HG03457 (cell line): ENCODE measurements around the gene PTN.

Experiments
- ATAC-seq: cut with Tn5 transposase; IDR thresholded peaks from one replicate; pipeline ENCODE4 v1.9.1; 2021; ENCODE audit warnings: moderate number of reproducible peaks; ENCODE audit not compliant: unreplicated experiment

PTN gene

GRCh38 chr7:137324796-137325696 is 18.5 kb downstream of the PTN start:
- no peak for ATAC-seq

DNA sequence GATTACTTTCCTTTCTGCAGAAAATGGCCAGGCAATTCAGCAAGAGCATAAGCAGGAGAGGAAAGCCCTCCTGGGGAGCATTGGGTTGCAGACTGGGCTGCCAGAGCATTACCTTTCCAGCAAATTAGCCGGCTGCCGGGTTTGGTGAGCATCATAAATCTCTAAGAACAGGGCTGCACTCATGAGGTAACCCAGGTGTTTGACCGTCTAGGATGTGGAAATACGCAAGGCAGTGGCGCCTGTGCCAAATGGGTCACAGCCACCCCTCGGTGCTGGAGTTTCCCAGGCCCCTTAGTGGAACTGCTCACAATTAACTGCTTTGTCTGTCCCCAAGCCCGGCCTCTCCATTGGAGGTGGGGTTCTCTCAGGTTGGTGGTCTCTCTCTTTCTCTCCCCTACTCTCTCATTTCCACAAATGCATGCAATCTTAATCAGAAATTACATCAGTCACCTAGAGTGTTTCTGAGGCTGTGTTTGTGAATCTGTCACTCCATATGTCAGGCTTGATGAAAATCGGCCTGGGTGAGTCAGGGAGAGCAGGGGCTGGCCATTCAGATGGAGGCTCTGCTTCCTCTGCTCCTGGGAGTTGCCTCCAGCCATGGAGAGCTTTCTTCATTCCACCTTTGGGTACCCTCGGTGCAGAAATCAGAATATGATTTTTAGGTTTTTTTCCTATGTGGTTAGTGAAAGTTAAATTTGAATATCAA is 26.7 kb downstream of the PTN start:
- no peak for ATAC-seq

GRCh38 chr7:137313201-137313600 is 30.3 kb downstream of the PTN start:
- ATAC-seq = no peak

DNA sequence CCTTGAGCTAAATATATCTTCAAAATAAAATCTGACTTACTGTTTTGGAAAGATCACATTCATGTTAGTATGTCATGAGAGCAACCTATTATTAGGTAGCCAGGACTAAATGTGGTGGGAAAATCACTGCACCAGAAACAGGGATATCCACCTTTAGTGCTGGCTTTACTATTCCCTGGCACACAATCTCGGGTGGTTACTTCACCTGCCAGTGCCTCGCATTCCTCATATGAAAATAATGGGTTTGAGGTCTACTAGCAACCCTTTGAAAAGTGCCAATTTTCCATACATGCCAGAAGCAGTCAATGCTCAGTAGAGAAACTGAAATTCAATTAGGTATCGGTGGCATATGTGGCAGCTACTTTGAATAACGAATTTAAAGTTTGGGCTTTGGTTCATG is 36.8 kb downstream of the PTN start:
- no peak for ATAC-seq

- ATAC-seq = no peak
Observed at GRCh38 chr7:137305901-137306621, 37.5 kb downstream of the PTN start.

DNA sequence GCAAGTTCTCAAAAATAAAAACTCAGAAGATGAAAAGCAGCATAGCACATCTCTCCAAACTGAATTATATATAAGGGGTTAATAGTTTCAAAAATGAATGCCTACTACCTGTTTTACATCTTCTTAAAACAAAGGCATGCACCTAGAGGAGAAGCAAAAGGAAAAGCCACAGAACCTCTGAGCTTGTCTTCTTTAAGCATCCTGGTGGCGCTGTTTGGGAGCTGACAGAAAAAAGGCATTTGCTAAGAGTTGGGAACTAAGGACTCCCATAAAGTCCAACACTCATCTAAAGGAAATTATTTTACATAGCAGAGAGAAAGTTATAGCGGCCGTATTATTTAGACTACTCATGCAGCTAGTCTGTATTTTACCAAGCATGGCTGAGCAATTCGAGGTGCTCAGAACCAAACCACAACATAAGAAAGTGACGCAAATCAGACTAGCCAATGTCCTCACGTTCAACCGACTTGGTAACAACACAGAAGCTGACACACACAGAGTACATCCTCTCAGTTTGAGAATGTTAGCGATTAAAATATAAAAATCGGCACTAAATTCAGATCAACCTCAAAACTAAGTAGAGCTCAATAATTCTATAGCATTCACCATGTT is 38.8 kb downstream of the PTN start:
- ATAC-seq = no peak

- no peak for ATAC-seq
Observed at GRCh38 chr7:137304165-137304564, 39.4 kb downstream of the PTN start.

DNA sequence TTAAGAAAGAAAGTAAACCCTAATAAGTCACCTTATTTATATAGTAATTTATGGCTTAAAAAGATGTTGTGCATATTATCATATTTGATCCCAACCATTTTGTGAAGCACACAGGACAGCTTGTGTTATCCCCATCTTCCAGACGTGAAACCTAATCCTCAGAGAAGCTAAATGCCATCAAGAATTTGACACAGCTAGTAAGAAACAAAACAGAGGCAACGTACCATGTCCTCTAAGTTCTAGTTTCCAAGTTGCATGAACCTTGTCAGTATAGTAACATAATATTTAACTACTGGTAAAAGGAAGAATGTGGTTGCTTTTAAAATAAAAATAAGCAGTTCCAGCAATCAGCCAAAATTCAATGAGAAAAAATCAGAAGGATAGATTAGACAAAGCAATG is 41.5 kb downstream of the PTN start:
- ATAC-seq = no peak

- no peak for ATAC-seq
Observed at GRCh38 chr7:137298464-137298794, 45.1 kb downstream of the PTN start.

GRCh38 chr7:137297551-137298463 is 45.7 kb downstream of the PTN start:
- ATAC-seq = no peak

GRCh38 chr7:137296576-137296975 is 47.0 kb downstream of the PTN start:
- ATAC-seq = no peak

DNA sequence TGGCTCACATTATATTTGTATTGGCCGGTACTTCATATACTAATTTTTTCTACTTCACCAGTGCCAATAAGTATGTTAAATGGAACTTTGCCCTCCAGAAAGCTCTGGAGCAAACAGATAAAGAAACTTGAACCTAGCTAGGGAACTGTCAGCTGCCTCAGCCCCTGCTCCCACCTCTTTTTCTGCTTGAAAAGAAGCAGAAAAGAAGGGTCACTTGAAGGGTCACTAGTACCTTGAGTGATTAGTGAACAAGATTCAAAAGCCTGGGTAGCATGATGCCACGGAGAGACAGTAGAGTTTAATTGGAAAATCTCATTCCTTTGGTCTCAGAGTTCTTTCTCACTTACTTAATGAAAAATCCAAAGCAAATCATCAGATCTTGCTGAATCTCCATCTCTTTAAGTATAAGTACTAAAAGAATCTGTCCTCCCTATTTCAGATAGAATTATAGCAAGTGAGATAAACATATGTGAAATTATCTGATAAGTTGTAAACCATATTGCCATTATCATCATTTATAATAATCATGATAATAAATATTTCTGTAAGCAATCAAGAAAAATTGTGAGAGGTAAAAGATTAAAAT is 47.7 kb downstream of the PTN start:
- ATAC-seq = no peak

DNA sequence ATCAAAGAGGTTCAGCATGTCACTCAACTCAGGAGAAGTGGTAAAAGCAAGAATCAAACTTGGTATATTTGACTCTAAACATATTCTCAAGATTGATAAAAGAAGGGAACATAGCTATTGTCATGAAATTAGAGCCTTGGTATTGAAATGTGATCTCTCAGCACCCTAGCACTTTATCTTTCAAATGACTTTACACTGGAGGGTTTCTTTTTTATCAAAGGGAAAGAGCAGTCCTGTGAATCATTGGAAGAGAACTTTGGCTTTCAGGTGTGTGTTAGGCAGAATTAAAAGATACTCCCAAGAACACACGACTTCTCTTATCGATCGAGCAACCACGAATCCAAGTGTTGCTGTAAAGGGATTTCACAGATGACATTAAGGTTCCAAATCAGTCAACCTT is 54.4 kb downstream of the PTN start:
- ATAC-seq = no peak

GRCh38 chr7:137287651-137288258 is 55.8 kb downstream of the PTN start:
- ATAC-seq = no peak

- ATAC-seq = no peak
Observed at GRCh38 chr7:137283153-137283552, 60.4 kb downstream of the PTN start.

DNA sequence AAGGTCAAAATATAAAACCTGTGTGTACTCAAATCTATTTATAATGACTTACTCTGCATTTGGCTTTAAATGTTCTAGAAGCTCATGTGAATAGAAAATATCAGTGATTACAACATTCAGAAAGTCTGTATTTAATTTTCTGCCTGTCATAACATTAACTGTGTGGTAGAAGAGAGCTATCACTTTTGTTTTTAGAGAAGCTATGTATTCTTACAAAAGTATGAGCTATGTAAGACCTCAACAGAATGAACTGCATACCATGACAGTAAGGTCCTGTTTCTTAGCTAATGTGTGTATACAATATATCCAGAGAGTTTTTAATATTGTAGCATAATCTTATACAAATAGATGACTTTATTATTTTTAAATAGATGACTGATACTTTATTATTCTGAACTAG is 61.5 kb downstream of the PTN start:
- ATAC-seq = no peak

GRCh38 chr7:137276189-137276588 is 67.3 kb downstream of the PTN start:
- no peak for ATAC-seq

- no peak for ATAC-seq
Observed at GRCh38 chr7:137272249-137272648, 71.3 kb downstream of the PTN start.

- no peak for ATAC-seq
Observed at GRCh38 chr7:137269240-137269639, 74.3 kb downstream of the PTN start.
